SHP77 (cell line): ENCODE results near the gene FASTKD3.

ENCODE experiments used
- DNase-seq, 2 experiments: peaks; one replicate each; lab custom pipeline; 2025; lab: John Stamatoyannopoulos, UW

FASTKD3 gene

GRCh38 chr5:7849681-7850394, 19.0 kb downstream of the FASTKD3 start:
- DNase-seq = no peak

- no peak for DNase-seq
These were observed 20.5 kb downstream of the FASTKD3 start for GRCh38 chr5:7848296-7848695.

- DNase-seq = no peak
These were observed 22.5 kb downstream of the FASTKD3 start for GRCh38 chr5:7846327-7846726.

GRCh38 chr5:7845557-7845956, 23.3 kb downstream of the FASTKD3 start:
- no peak for DNase-seq

- no peak for DNase-seq
These were observed 23.9 kb downstream of the FASTKD3 start for GRCh38 chr5:7844901-7845300.

GRCh38 chr5:7842531-7842930, 26.3 kb downstream of the FASTKD3 start:
- DNase-seq = no peak

- DNase-seq = no peak
These were observed 31.4 kb downstream of the FASTKD3 start for GRCh38 chr5:7837403-7837802.

GRCh38 chr5:7834982-7835381, 33.8 kb downstream of the FASTKD3 start:
- DNase-seq = no peak

GRCh38 chr5:7828269-7828668, 40.6 kb downstream of the FASTKD3 start:
- DNase-seq = peak in 1 of 2 experiments; percentile 15

- DNase-seq = no peak
These were observed 41.2 kb downstream of the FASTKD3 start for GRCh38 chr5:7827610-7828009.

GRCh38 chr5:7825630-7826029, 43.2 kb downstream of the FASTKD3 start:
- no peak for DNase-seq

GRCh38 chr5:7824995-7825394, 43.8 kb downstream of the FASTKD3 start:
- no peak for DNase-seq

GRCh38 chr5:7823594-7823993, 45.2 kb downstream of the FASTKD3 start:
- no peak for DNase-seq

- no peak for DNase-seq
These were observed 46.4 kb downstream of the FASTKD3 start for GRCh38 chr5:7822449-7822848.

- no peak for DNase-seq
These were observed 52.3 kb downstream of the FASTKD3 start for GRCh38 chr5:7816535-7816901.

- peak; percentile 52 to 53 for DNase-seq
These were observed 52.8 kb downstream of the FASTKD3 start for GRCh38 chr5:7815892-7816534.

GRCh38 chr5:7814816-7815215, 54.0 kb downstream of the FASTKD3 start:
- DNase-seq = no peak

- DNase-seq = no peak
These were observed 55.3 kb downstream of the FASTKD3 start for GRCh38 chr5:7813576-7813975.

GRCh38 chr5:7813007-7813406, 55.8 kb downstream of the FASTKD3 start:
- no peak for DNase-seq

GRCh38 chr5:7811715-7812114, 57.1 kb downstream of the FASTKD3 start:
- DNase-seq = no peak
